ENCODE results near the gene AGBL1. TPM values are rescaled to one million over a fixed set of nuclear protein-coding genes. Genes with fewer than 3 reads are reported as not detected.
"Not testable (repeated sequence)": the region's sequence is repeated elsewhere in the genome, so short reads cannot be mapped to it uniquely, and the experiment has no call there.

The AGBL1 gene
- polyA plus RNA-seq, 1 donor = 11.7 TPM

GRCh38 chr15:86087808-86088207 lies 8.1 kb downstream of the AGBL1 start:
- DNase-seq = no peak

DNA sequence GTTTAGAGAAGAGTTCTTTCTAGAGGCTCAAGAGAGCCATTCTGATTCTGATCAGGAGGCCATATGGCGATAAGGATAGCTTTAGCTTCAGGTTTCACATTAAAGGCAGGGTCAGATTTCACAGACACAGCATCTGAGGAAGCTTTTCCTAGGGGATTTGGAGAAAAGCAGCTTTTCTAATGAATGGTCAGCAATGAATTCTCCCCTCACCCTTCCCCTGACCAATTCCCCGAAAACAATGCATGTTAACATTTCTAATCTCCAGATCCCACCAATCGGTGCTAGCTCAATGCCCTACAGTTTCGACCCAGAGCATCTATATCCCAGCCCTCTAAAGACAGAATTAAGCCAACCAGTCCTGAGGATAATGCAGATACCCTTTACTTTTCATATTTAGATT lies 9.8 kb downstream of the AGBL1 start:
- no peak for DNase-seq

- DNase-seq = no peak
Measured at GRCh38 chr15:86101818-86102217, 22.1 kb downstream of the AGBL1 start.

GRCh38 chr15:86103825-86104224 lies 24.2 kb downstream of the AGBL1 start:
- DNase-seq = no peak

GRCh38 chr15:86106306-86106705 lies 26.6 kb downstream of the AGBL1 start:
- DNase-seq = no peak

GRCh38 chr15:86115145-86115801 lies 35.6 kb downstream of the AGBL1 start:
- peak; percentile 20 for DNase-seq

DNA sequence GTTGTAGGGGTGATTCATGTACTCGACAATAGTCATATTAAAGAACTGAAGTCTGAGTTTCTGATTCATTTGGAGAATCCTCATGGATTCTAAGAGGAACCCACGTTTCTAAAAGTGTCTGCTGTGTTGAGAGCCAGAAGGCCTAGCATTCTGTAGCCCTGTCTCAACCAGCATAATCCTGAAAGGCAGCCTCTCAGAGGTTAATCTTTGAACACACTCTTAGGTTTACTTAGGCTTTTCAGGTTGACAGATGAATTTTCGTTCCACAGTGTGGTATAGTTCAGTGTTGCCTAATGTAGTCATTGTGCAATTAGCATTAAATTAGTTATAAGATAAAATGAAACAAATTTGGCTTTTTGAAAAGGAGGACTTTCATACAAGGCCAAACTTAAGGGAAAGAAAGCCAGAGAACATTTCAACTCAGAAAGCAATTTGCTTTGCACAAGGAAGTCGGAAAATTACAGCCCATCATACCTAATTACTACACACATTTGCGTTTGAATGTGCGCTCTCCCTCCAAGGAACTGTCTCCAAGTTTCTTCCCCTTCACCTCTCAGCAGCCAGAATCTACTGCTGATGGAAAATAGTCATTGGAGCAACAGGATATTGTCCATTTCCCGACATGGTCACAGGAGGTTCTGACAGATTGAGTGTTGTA lies 42.0 kb downstream of the AGBL1 start:
- no peak for DNase-seq

- not testable (repeated sequence) for DNase-seq
Measured at GRCh38 chr15:86122691-86123391, 43.2 kb downstream of the AGBL1 start.

DNA sequence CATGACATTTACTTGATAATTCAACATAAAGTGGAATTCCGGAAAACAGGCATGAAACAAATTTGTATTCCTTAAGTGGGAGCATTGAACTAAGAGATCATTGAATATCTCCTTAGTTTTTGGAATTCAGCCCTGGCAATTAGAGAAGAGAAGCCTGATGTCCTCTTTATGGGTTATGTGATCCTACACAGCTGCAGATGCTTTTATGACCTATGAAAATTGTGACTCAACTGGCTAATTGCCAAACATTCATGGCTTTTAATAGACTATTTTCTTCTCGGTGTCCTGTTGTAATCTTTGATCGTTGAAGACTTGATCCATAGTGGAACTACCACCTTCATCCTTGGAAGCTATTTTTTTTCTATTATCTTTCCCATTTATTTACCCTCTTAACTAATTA lies 46.1 kb downstream of the AGBL1 start:
- DNase-seq = no peak

DNA sequence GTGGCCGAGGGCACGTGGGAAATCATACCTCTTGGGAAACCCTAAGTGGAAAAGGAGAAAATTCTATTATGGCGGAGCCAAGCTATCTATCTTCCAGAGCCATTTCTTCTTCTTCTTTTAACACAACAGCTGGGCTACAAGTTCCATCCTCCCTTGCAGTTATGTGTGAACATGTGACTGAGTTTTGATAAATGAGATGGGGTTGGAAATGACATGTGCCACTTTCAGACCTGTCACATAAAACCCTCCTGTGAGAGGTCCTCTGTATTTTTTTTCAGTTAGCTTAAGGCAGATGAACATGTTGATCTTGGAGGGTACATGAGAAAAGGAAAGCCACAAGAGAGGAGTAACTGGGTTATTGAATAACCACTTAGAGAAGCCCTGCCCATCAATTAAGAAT lies 47.9 kb downstream of the AGBL1 start:
- no peak for DNase-seq

DNA sequence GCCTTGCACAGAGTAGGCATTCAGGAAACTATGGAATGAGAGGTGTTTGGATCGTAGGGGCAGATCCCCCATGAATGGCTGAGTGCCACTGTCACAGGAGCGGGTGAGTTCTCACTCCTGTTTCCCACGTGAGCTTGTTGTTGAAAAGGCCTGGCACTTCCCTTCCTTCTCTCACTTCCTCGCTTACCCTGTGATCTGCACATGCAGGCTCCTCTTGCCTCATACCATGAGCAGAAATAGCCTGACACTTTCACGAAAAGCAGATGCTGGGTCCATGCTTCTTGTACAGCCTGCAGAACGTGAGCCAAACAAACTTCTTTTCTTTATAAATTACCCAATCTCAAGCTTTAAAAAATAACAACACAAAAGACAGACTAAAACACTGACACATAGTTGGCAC lies 55.4 kb downstream of the AGBL1 start:
- DNase-seq = no peak

GRCh38 chr15:86136861-86137260 lies 57.2 kb downstream of the AGBL1 start:
- DNase-seq = no peak

- no peak for DNase-seq
Measured at GRCh38 chr15:86138798-86139197, 59.1 kb downstream of the AGBL1 start.

DNA sequence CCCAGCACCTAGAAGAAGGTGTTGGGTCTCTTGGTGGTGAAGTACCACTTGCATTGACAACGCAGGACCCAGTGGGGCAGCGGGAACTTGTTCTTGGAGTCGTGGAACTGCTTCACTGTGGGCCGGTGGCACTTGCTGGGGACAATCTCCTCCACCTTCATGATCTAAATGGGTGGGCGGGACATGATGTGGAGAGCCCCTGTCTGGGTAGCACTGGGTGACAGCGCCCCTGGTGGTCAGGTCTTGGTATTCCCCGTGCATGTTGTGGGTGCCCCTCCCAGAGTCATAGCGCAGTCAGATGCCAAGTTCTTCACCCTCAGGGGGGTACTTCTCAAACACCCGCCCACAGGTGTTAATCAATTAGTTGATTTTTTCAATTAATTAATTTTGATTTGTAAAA lies 60.2 kb downstream of the AGBL1 start:
- DNase-seq = no peak

- DNase-seq = no peak
Measured at GRCh38 chr15:86154705-86155104, 75.0 kb downstream of the AGBL1 start.

DNA sequence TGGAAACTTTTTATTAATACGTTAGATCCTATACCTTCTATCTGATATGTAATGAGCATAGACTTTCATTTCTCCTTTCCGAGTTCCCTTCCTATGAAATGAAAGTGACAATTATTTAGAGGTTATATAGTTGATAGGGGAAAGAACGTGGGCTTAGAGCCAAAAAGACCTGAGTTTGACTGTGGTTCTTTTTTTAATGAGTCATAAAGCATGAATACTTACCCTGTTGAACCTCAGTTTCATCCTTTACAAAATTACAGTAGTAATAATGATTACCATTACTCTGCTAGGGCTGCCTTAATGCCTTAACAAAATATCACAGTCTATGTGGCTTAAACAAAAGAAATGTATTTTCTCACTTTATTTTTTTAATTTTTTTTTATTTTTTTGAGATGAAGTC lies 75.9 kb downstream of the AGBL1 start:
- DNase-seq = no peak

DNA sequence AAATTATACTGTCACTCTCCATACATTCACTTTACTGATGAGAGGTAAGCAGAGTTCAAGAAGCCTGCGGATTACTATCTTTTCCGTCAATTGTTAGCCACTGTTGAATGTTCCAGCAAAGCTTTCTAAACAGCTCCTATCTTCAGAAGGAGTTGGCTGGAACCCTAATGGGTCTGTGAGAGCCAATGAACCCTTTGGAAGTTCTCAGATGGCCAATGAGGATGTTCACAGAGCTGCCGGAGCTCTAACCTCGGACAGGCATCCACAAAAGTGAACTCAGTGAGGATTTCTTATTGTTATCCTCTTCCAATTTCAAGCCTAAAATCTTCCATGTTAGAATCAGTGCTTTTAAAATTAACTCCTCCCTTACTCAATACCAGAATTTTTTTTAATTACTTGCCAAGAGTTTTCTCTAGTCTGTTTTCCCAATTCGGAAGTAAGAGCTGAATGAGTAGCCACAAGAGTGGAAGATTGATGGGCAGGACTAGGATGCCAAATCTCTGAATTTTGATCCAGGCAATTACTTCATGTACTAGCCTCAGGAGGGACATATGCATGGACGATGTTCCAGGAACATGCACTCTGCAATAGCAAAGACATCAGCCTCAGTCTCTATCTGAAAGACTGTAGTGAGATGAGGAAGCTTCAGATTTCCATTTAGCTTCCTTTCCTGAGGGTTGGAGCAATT lies 78.1 kb downstream of the AGBL1 start:
- DNase-seq = no peak

DNA sequence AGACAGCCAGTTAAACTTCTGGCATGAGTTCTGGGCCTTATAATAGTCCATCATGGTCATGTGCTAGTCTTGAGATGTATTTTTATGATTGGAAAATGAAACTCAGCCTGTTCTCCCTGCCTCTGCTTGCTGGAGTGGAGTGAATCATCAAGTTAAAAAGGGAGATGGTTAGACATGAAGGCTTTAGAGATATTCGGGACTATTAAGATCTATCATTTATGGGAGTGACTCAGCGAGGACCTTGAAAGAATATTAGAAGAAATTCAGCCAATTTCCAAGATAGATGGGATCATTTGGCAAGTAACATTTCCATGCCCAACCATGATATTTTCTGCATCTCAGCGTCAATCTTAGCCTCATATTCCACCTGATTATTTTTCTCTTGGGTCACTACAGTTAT lies 79.8 kb downstream of the AGBL1 start:
- DNase-seq = no peak

DNA sequence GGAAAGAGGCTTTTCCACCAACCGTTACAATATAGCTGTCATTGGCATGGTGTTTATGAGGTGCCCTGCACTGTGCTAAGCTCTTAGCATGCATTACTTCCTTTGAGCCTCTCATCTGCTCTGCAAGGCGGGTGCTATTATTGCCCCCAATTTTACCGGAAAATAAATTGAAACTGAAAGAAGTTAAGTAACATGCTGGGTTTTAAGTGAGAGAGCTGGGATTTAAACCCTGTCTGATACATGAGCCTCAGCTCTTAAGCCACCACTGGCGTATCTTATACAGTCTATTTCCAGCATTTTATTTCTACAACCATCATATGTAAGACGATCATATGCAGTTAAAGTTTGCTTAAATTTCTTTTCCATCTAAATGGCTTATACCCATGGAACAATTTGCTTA lies 81.6 kb downstream of the AGBL1 start:
- DNase-seq = no peak

- no peak for DNase-seq
Measured at GRCh38 chr15:86162172-86162591, 82.5 kb downstream of the AGBL1 start.

- DNase-seq = no peak
Measured at GRCh38 chr15:86162641-86163040, 83.0 kb downstream of the AGBL1 start.

DNA sequence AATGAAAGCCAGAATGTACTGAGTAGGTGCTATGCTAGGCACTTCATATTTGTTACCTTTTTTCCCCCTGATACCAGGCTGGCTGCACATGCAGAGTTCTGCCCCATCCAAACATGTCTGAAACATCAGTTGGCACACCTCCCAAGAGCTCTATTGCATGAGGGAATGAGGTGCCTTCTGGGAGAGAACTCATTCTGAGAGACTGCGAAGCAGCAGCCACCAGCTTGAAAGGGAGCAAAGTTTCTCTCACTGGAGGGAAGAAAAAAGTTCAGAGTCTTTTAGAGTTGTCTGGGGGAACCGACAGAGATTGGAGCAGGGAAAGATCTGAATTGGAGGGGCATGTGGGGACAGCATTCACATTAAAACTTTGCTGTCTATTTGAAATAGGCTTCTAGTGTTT lies 84.1 kb downstream of the AGBL1 start:
- DNase-seq = no peak

- DNase-seq = no peak
Measured at GRCh38 chr15:86164232-86164898, 84.7 kb downstream of the AGBL1 start.
